ENCODE results near the gene CA11.
"Not testable (repeated sequence)": the region's sequence is repeated elsewhere in the genome, so short reads cannot be mapped to it uniquely, and the experiment has no call there.

The CA11 gene

GRCh38 chr19:48646001-48646721 is at the start of gene CA11:
Gene CA11 (minus strand): TSS chr19:48646187. CDS start chr19:48645632, 555 bp downstream.
- peak; percentile 94 for DNase-seq (ENCODE audit: low spot score)

GRCh38 chr19:48693629-48694028 is 47.6 kb upstream of the CA11 start:
- DNase-seq (ENCODE audit: low spot score) = not testable (repeated sequence)

- DNase-seq (ENCODE audit: low spot score) = no peak
Observed at GRCh38 chr19:48689449-48689848, 43.5 kb upstream of the CA11 start.

- no peak for DNase-seq (ENCODE audit: low spot score)
Observed at GRCh38 chr19:48687776-48688175, 41.8 kb upstream of the CA11 start.

GRCh38 chr19:48686637-48687036 is 40.6 kb upstream of the CA11 start:
- not testable (repeated sequence) for DNase-seq (ENCODE audit: low spot score)

GRCh38 chr19:48686088-48686487 is 40.1 kb upstream of the CA11 start:
- no peak for DNase-seq (ENCODE audit: low spot score)

- no peak for DNase-seq (ENCODE audit: low spot score)
Observed at GRCh38 chr19:48685583-48685982, 39.6 kb upstream of the CA11 start.

GRCh38 chr19:48683349-48683748 is 37.4 kb upstream of the CA11 start:
- no peak for DNase-seq (ENCODE audit: low spot score)

- no peak for DNase-seq (ENCODE audit: low spot score)
Observed at GRCh38 chr19:48681127-48681470, 35.1 kb upstream of the CA11 start.

- DNase-seq (ENCODE audit: low spot score) = no peak
Observed at GRCh38 chr19:48680436-48681126, 34.6 kb upstream of the CA11 start.

GRCh38 chr19:48680006-48680405 is 34.0 kb upstream of the CA11 start:
- not testable (repeated sequence) for DNase-seq (ENCODE audit: low spot score)

- DNase-seq (ENCODE audit: low spot score) = no peak
Observed at GRCh38 chr19:48678201-48678600, 32.2 kb upstream of the CA11 start.

- DNase-seq (ENCODE audit: low spot score) = no peak
Observed at GRCh38 chr19:48676887-48677286, 30.9 kb upstream of the CA11 start.

- no peak for DNase-seq (ENCODE audit: low spot score)
Observed at GRCh38 chr19:48676487-48676886, 30.5 kb upstream of the CA11 start.

- peak; percentile 82 for DNase-seq (ENCODE audit: low spot score)
Observed at GRCh38 chr19:48674921-48675824, 29.2 kb upstream of the CA11 start.

GRCh38 chr19:48674216-48674809 is 28.3 kb upstream of the CA11 start:
- DNase-seq (ENCODE audit: low spot score) = no peak

- DNase-seq (ENCODE audit: low spot score) = no peak
Observed at GRCh38 chr19:48673436-48674100, 27.6 kb upstream of the CA11 start.

- no peak for DNase-seq (ENCODE audit: low spot score)
Observed at GRCh38 chr19:48672994-48673393, 27.0 kb upstream of the CA11 start, which contains the start of gene NTN5. Gene NTN5 (minus strand): TSS chr19:48673017. CDS start chr19:48670986, 2,031 bp downstream.

GRCh38 chr19:48671446-48671995 is 25.5 kb upstream of the CA11 start:
- no peak for DNase-seq (ENCODE audit: low spot score)

- no peak for DNase-seq (ENCODE audit: low spot score)
Observed at GRCh38 chr19:48670699-48671445, 24.9 kb upstream of the CA11 start.
